OCI-LY7 (cell line): ENCODE measurements around the gene NNAT. TPM values are rescaled to one million over a fixed set of nuclear protein-coding genes. Genes with fewer than 3 reads are reported as not detected.

Experiments used
- BruUV-seq: library from RNA; stranded (reverse); fragments of 400-500 nt; replicated peaks from 2 replicates; lab custom pipeline; 2021; lab: Mats Ljungman, UMichigan
- CTCF ChIA-PET: fragments of 300-600 bp; sonication (Branson Sonifier 250); formaldehyde crosslinking; loops from one replicate; lab custom pipeline; 2022; ENCODE audit warnings: antibody characterized with exemption; ENCODE audit not compliant: unreplicated experiment; lab: Charles Lee
- POLR2A ChIA-PET: fragments of 300-600 bp; sonication (Branson Sonifier 250); formaldehyde crosslinking; loops from one replicate; lab custom pipeline; 2022; ENCODE audit warnings: antibody characterized with exemption; lab: Charles Lee
- DNase-seq: peaks from one replicate; pipeline ENCODE4 v3.0.0-alpha.2; 2015; ENCODE audit warnings: low spot score
- H2AFZ ChIP-seq: fragments of 200-600 bp; sonication (generic), shearing (Covaris generic); 2 replicates; pipeline ENCODE4 v1.6.1; 2014; ENCODE audit warnings: mild to moderate bottlenecking, antibody characterized with exemption, low read length, moderate library complexity
- H3K27ac ChIP-seq: fragments of 200-600 bp; sonication (generic); 2 replicates; pipeline ENCODE4 v1.5.1; 2014; ENCODE audit warnings: mixed run types, low read depth, mild to moderate bottlenecking, moderate library complexity, low read length, inconsistent platforms; ENCODE audit not compliant: poor library complexity, severe bottlenecking
- H3K36me3 ChIP-seq: fragments of 200-600 bp; sonication (generic); 2 replicates; pipeline ENCODE4 v1.6.1; 2014; ENCODE audit warnings: mild to moderate bottlenecking, antibody characterized with exemption, low read length, moderate library complexity, mixed read lengths; ENCODE audit not compliant: insufficient read depth
- H3K4me1 ChIP-seq: fragments of 200-600 bp; sonication (generic); 2 replicates; pipeline ENCODE4 v1.5.1; 2014; ENCODE audit warnings: mild to moderate bottlenecking, low read length; ENCODE audit not compliant: insufficient read depth, poor library complexity, severe bottlenecking
- H3K4me2 ChIP-seq: fragments of 200-600 bp; sonication (generic); 2 replicates; pipeline ENCODE4 v1.6.1; 2014; ENCODE audit warnings: mild to moderate bottlenecking, low read length
- H3K4me3 ChIP-seq: fragments of 200-600 bp; sonication (generic); 2 replicates; pipeline ENCODE4 v1.5.1; 2014; ENCODE audit warnings: mild to moderate bottlenecking, low read depth, low read length; ENCODE audit not compliant: poor library complexity, severe bottlenecking
- H3K79me2 ChIP-seq: fragments of 200-600 bp; sonication (generic); 2 replicates; pipeline ENCODE4 v1.6.1; 2016; ENCODE audit warnings: low read depth, mild to moderate bottlenecking, low read length, moderate library complexity, mixed read lengths; ENCODE audit not compliant: insufficient read depth
- H3K9me2 ChIP-seq: fragments of 200-600 bp; sonication (generic); 2 replicates; pipeline ENCODE4 v1.6.1; 2016; ENCODE audit warnings: mild to moderate bottlenecking, low read length, mixed read lengths; ENCODE audit not compliant: insufficient read depth
- H3K9me3 ChIP-seq: fragments of 200-600 bp; sonication (generic); 2 replicates; pipeline ENCODE4 v1.6.1; 2014; ENCODE audit warnings: mild to moderate bottlenecking, mixed run types, low read length, mixed read lengths
- H4K20me1 ChIP-seq: fragments of 200-600 bp; sonication (generic); 2 replicates; pipeline ENCODE4 v1.6.1; 2014; ENCODE audit warnings: mild to moderate bottlenecking, antibody characterized with exemption, low read length, moderate library complexity, mixed read lengths; ENCODE audit not compliant: insufficient read depth
- EZH2phosphoT487 ChIP-seq: fragments of 200-600 bp; sonication (generic); IDR thresholded peaks from 2 replicates; pipeline ENCODE4 v1.6.1; 2018; ENCODE audit warnings: low read depth, borderline replicate concordance, mild to moderate bottlenecking, mixed run types, antibody characterized with exemption, low read length, moderate library complexity, mixed read lengths
- intact Hi-C: fragments of 100-400 bp; cut with micrococcal nuclease; formaldehyde crosslinking; loops from one replicate; pipeline ENCODE4 v1.10.0; 2022; ENCODE audit not compliant: unreplicated experiment
- total RNA-seq, 2 experiments: library from RNA; depleted of rRNA in 1 of 2; stranded (reverse); fragments of >200 nt in 1 of 2; shearing (Covaris generic) in 1 of 2; gene quantifications; 2 replicates each; pipeline ENCODE4 v1.2.3, GENCODE V29; 2014 to 2022
- TF ChIP-seq, protein P1 (sequence below): fragments of 200-600 bp; sonication (generic); conservative IDR thresholded peaks from 2 replicates; pipeline ENCODE4 v1.5.1; 2014; ENCODE audit warnings: mild to moderate bottlenecking, antibody characterized with exemption, low read length, moderate library complexity, mixed read lengths

Gene NNAT
- total RNA-seq, 2 experiments from 2014 or later: not detected

DNA sequence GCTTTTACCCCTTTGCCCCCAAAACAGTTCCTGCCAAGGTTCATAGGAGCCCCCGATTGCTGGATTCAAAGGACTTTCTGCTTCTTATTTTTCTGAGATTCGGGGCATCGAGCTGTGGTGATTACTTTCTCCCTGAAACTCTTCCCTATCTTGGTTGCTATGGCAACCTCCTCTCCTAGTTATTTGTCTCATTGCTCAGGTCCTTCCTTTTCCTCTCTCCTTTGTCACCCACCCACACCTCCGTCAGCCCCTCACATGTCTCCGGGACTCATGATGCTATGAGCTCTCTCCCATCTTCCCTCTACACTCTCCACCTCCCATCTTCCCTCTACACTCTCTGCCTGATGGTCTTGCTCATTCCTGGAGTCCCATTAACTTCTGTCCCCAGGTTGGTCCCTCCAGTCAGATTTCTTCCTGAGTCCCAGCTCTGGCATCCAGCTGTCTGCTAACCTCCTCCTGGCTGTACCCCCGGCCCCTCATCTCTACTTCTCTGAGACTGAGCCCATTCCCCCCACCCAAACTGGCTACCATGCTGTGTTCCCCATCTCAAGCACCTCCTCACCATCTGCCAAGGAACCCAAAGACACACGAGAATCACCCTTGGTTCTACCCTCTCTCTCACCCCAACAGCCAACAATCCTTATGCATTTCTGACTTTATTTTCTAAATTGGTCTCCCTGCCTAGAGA is 30.2 kb upstream of the NNAT start:
- BruUV-seq: no TSS peak
- POLR2A ChIA-PET: interaction anchor here (0.6 to 0.9 kb wide), 2 partner anchors 33 to 631 kb away, joined by 3 read pairs; no protein-coding TSS in a partner anchor

DNA sequence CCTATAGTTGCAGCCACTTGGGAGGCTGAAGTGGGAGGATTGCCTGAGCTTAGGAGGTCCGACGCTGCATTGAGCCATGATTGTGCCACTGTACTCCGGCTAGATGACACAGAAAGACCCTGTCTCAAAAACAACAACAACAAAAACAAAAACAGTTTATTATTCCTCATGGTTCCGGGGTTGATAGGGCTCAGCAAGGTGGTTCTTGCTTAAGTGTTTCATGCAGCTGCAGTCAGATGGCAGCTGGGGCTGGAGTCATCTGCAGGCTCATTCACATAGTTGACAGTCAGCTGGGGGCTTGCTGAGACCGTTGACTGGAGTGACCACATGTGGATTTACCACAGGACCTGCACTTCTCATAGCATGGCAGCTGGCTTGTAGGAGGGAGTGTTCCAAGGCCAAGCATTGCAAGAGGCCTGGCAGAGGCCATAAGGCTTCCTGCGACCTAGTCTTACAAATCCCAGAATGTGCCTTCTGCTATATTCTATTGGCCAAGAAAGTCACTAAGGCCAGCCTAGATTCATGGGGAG is 28.9 kb upstream of the NNAT start:
- TF ChIP-seq, protein P1, sequence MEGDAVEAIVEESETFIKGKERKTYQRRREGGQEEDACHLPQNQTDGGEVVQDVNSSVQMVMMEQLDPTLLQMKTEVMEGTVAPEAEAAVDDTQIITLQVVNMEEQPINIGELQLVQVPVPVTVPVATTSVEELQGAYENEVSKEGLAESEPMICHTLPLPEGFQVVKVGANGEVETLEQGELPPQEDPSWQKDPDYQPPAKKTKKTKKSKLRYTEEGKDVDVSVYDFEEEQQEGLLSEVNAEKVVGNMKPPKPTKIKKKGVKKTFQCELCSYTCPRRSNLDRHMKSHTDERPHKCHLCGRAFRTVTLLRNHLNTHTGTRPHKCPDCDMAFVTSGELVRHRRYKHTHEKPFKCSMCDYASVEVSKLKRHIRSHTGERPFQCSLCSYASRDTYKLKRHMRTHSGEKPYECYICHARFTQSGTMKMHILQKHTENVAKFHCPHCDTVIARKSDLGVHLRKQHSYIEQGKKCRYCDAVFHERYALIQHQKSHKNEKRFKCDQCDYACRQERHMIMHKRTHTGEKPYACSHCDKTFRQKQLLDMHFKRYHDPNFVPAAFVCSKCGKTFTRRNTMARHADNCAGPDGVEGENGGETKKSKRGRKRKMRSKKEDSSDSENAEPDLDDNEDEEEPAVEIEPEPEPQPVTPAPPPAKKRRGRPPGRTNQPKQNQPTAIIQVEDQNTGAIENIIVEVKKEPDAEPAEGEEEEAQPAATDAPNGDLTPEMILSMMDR: no peak
- TF ChIP-seq EZH2phosphoT487: no peak
- H3K4me1 ChIP-seq: peaks cover 10% of the 10 kb centered on the region
- H2AFZ ChIP-seq: no peak overlapping the region
- CTCF ChIA-PET: no interaction called here
- no peaks in the 10 kb centered on the region for H3K9me3 ChIP-seq
- no peak overlapping the region for H3K4me3 ChIP-seq
- no peaks in the 10 kb centered on the region for H3K79me2 ChIP-seq
- BruUV-seq: no TSS peak
- no peaks in the 10 kb centered on the region for H4K20me1 ChIP-seq
- H3K4me2 ChIP-seq: no peak overlapping the region
- no peaks in the 10 kb centered on the region for H3K36me3 ChIP-seq
- no peaks in the 10 kb centered on the region for H3K9me2 ChIP-seq
- POLR2A ChIA-PET: no interaction called here
- intact Hi-C loops: no loop called here
- no peak overlapping the region for H3K27ac ChIP-seq
- DNase-seq: no peak

More for the DNA sequence above, 30.2 kb upstream of the NNAT start:
- Histone ChIP-seq H3K27ac (no peak overlapping the region), H3K9me2 (no peaks in the 10 kb centered on the region), H3K4me3 (no peak overlapping the region), H3K9me3 (no peaks in the 10 kb centered on the region), H3K4me2 (no peak overlapping the region), H3K36me3 (no peaks in the 10 kb centered on the region), H3K4me1 (peaks cover 6% of the 10 kb centered on the region), H2AFZ (no peak overlapping the region), H4K20me1 (no peaks in the 10 kb centered on the region), H3K79me2 (no peaks in the 10 kb centered on the region)
- intact Hi-C loops: no loop called here
- TF ChIP-seq EZH2phosphoT487: no peak
- TF ChIP-seq, protein P1: no peak
- CTCF ChIA-PET: no interaction called here
- no peak for DNase-seq

DNA sequence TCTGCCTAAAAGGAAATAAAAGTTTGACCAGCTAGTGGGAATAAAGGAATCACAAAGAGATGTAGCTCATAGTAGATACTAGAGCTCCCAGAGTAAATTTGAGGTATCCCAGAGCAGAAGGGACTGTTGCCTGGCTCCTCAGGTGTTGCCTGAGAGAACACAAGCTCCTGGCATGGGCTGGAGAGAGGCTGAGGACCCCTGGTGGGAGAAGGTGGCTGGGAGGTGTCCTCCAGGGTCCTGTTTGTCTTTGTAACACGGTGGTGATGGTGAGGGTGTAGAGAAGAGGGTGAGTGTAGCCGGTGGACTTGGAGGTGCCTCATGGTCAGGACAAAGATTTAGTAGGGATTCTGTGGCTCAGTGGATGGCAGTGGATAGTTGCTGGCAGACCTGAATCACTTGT is 28.1 kb upstream of the NNAT start:
- Histone ChIP-seq H2AFZ (no peak overlapping the region), H3K36me3 (no peaks in the 10 kb centered on the region), H3K27ac (no peak overlapping the region), H3K79me2 (no peaks in the 10 kb centered on the region), H3K4me1 (peaks cover 10% of the 10 kb centered on the region), H4K20me1 (no peaks in the 10 kb centered on the region), H3K4me3 (no peak overlapping the region), H3K4me2 (no peak overlapping the region), H3K9me3 (no peaks in the 10 kb centered on the region), H3K9me2 (no peaks in the 10 kb centered on the region)
- ChIA-PET POLR2A (no interaction called here), CTCF (interaction anchor here (0.5 kb wide), 1 partner anchor 146 kb away, joined by 3 read pairs; no protein-coding TSS in a partner anchor)
- TF ChIP-seq EZH2phosphoT487: no peak
- TF ChIP-seq, protein P1: no peak
- intact Hi-C loops: no loop called here
- no TSS peak for BruUV-seq
- no peak for DNase-seq
